RWPE2 (cell line): ENCODE results near the gene SMIM35.

Experiments
- ATAC-seq: fragments of 200-7000 bp; cut with Tn5 transposase; 3 replicates; pipeline ENCODE4 v1.9.1; 2021; ENCODE audit warnings: low read depth
- DNase-seq: peaks from one replicate; pipeline ENCODE4 v3.0.0-alpha.2; 2020; ENCODE audit warnings: low spot score
- H3K27ac ChIP-seq: fragments of 450-650 bp; 2 replicates; pipeline ENCODE4 v1.5.1; 2017; ENCODE audit warnings: mild to moderate bottlenecking; ENCODE audit not compliant: poor library complexity, severe bottlenecking
- H3K27me3 ChIP-seq: fragments of 250-450 bp; sonication (Bioruptor Pico); 2 replicates; pipeline ENCODE4 v1.5.1; 2021; ENCODE audit warnings: mild to moderate bottlenecking, moderate library complexity; ENCODE audit not compliant: insufficient read depth, poor library complexity, severe bottlenecking
- H3K36me3 ChIP-seq: fragments of 250-450 bp; sonication (Bioruptor Pico); 2 replicates; pipeline ENCODE4 v1.5.1; 2020; ENCODE audit warnings: low read depth, mild to moderate bottlenecking, moderate library complexity
- H3K4me1 ChIP-seq: fragments of 250-450 bp; sonication (Bioruptor Pico); 2 replicates; pipeline ENCODE4 v1.5.1; 2021; ENCODE audit warnings: mild to moderate bottlenecking, moderate library complexity; ENCODE audit not compliant: insufficient read depth, poor library complexity, severe bottlenecking
- H3K4me3 ChIP-seq: fragments of 250-450 bp; sonication (Bioruptor Pico); 2 replicates; pipeline ENCODE4 v1.5.1; 2021; ENCODE audit warnings: mild to moderate bottlenecking, moderate library complexity; ENCODE audit not compliant: severe bottlenecking
- H3K9me3 ChIP-seq: fragments of 250-450 bp; sonication (Bioruptor Pico); 2 replicates; pipeline ENCODE4 v1.5.1; 2021; ENCODE audit warnings: mild to moderate bottlenecking, moderate library complexity; ENCODE audit not compliant: severe bottlenecking
- TF ChIP-seq, protein P1 (sequence below): fragments of 450-650 bp; IDR thresholded peaks from one replicate; pipeline ENCODE4 v1.5.1; 2017; ENCODE audit warnings: mild to moderate bottlenecking, moderate library complexity; ENCODE audit not compliant: poor library complexity, severe bottlenecking

Gene SMIM35

DNA sequence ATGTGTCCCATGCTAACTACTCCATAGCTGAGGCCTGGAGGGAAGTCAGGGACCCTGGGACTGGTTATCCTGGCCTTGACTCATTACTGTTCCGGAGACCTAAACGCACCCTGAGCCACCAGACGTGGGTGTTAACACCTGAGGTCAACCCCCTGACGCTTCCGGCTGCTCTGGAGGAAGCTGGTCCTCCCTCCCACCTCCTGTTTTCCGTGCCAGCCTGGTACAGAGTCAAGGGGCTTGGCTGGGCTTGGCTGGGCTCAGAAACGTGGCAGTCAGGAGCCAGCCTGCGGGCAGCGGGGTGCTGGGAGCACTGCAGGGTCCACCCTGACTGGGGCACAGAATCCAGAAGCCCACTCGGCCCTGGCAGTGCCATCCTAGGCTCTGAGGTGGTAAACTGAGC is 7.3 kb downstream of the SMIM35 start:
- no peak for ATAC-seq
- Histone ChIP-seq H3K9me3 (no peaks in the 10 kb centered on the region), H3K27me3 (no peaks in the 10 kb centered on the region), H3K4me1 (peaks cover 36% of the 10 kb centered on the region), H3K36me3 (no peaks in the 10 kb centered on the region), H3K4me3 (no peak overlapping the region), H3K27ac (no peak overlapping the region)
- DNase-seq = no peak
- TF ChIP-seq, protein P1, sequence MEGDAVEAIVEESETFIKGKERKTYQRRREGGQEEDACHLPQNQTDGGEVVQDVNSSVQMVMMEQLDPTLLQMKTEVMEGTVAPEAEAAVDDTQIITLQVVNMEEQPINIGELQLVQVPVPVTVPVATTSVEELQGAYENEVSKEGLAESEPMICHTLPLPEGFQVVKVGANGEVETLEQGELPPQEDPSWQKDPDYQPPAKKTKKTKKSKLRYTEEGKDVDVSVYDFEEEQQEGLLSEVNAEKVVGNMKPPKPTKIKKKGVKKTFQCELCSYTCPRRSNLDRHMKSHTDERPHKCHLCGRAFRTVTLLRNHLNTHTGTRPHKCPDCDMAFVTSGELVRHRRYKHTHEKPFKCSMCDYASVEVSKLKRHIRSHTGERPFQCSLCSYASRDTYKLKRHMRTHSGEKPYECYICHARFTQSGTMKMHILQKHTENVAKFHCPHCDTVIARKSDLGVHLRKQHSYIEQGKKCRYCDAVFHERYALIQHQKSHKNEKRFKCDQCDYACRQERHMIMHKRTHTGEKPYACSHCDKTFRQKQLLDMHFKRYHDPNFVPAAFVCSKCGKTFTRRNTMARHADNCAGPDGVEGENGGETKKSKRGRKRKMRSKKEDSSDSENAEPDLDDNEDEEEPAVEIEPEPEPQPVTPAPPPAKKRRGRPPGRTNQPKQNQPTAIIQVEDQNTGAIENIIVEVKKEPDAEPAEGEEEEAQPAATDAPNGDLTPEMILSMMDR = no peak

DNA sequence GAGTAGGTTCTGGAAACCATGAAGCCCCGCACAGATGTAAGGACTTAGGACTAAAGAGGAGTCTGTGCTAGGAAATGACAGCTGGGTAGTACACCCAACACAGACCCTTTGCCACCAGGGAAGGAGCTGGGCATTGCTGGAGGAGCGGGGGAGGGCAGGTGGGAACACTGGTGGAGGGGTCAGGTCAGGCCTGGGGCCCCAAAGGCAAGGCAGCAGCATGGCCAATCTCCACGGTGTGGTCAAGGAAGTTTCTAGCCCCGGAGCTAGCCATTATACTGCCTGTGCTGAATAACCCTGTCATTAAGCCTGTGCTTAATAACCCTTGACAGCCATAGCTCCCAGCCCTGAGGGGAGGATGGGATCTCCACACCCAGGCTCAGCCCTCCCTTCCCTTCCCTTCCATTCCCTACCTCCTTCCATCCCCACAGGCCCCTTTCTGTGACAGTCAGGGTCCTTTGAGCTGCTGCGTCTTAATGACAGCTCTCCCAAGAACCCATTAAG is 7.8 kb downstream of the SMIM35 start:
- no peak overlapping the region for H3K4me3 ChIP-seq
- TF ChIP-seq, protein P1 = no peak
- H3K27me3 ChIP-seq = no peaks in the 10 kb centered on the region
- no peak for DNase-seq
- no peak for ATAC-seq
- H3K9me3 ChIP-seq = no peaks in the 10 kb centered on the region
- H3K36me3 ChIP-seq = no peaks in the 10 kb centered on the region
- H3K27ac ChIP-seq = no peak overlapping the region
- H3K4me1 ChIP-seq = peaks cover 39% of the 10 kb centered on the region

DNA sequence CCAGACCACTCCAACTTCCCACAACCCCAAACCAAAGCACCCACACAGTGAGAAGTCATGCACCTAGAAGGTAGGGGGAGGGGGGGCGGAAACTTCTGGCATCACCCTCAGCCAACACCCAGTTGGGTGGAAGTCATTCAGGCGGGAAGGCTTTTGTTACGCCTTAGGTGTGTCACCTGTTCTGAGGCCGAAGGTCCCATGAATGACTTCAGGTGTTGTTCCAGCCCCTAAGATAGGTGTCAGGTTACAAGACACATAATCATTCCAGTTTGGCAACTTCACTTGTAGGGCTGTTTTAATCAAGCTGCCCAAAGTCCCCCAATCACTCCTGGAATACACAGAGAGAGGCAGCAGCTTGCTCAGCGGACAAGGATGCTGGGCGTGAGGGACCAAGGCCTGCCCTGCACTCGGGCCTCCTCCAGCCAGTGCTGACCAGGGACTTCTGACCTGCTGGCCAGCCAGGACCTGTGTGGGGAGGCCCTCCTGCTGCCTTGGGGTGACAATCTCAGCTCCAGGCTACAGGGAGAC is 9.9 kb downstream of the SMIM35 start, which contains the start of gene TMPRSS4:
TSS of gene TMPRSS4 (plus strand) at position 325 of the 528 bp plus-strand sequence. CDS start 225 bp downstream, outside the sequence.
- peak; percentile 77 for DNase-seq
- Histone ChIP-seq H3K36me3 (no peaks in the 10 kb centered on the region), H3K27ac (peak within 1 kb of the TSS; percentile 69), H3K27me3 (no peaks in the 10 kb centered on the region), H3K4me3 (no peak within 1 kb of the TSS), H3K9me3 (no peaks in the 10 kb centered on the region), H3K4me1 (peaks cover 39% of the 10 kb centered on the region)
- ATAC-seq = peak; percentile 59
- TF ChIP-seq, protein P1 = no peak

DNA sequence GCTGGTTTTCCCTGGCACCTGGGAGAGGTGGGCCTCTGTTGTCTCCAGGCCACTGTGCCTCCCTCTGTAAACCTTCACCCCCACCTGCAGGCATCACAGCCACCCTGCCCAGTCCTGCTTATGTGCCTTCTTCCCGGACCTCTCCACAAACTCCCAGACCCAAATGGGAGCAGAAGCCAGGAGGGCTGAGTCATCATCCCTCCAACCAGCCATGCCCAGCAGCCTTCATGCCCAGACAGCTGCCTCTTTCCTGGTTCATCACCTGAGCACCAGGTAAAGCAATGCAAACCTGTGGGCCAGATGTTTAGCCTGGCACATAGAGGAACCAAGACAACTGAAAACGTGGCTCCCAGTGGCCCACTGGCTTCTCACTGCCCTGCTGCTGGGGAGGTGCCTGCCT is 12.0 kb downstream of the SMIM35 start:
- DNase-seq = peak; percentile 88

More for the DNA sequence above, 12.0 kb downstream of the SMIM35 start:
- Histone ChIP-seq H3K36me3 (no peaks in the 10 kb centered on the region), H3K27ac (peak overlapping the region; percentile 69), H3K4me3 (no peak overlapping the region), H3K4me1 (peaks cover 32% of the 10 kb centered on the region), H3K9me3 (no peaks in the 10 kb centered on the region), H3K27me3 (no peaks in the 10 kb centered on the region)
- TF ChIP-seq, protein P1 = peak; percentile 20
- peak; percentile 91 for ATAC-seq
